Measurements from ENCODE around the gene ZNF668.
"Not testable (repeated sequence)": the region's sequence is repeated elsewhere in the genome, so short reads cannot be mapped to it uniquely, and the experiment has no call there.

The ZNF668 gene

GRCh38 chr16:31100876-31101641, 27.0 kb upstream of the ZNF668 start:
- not testable (repeated sequence) for DNase-seq (ENCODE audit: low read depth in 4 of 4, low spot score in 1 of 4)

GRCh38 chr16:31099860-31100638, 26.0 kb upstream of the ZNF668 start:
- DNase-seq (ENCODE audit: low read depth in 4 of 4, low spot score in 1 of 4) = no peak

- peak; percentile 77 to 89 (median 80) for DNase-seq (ENCODE audit: low read depth in 4 of 4, low spot score in 1 of 4)
Observed at GRCh38 chr16:31094424-31095120, 20.5 kb upstream of the ZNF668 start, which contains the start of gene VKORC1. Gene VKORC1, minus strand, starts transcription at chr16:31094797. Its CDS starts 68 bp downstream, at chr16:31094729.

GRCh38 chr16:31094088-31094423, 20.0 kb upstream of the ZNF668 start:
- DNase-seq (ENCODE audit: low read depth in 4 of 4, low spot score in 1 of 4) = no peak

GRCh38 chr16:31093132-31093703, 19.2 kb upstream of the ZNF668 start:
- DNase-seq (ENCODE audit: low read depth in 4 of 4, low spot score in 1 of 4) = no peak

GRCh38 chr16:31092330-31092729, 18.3 kb upstream of the ZNF668 start:
- no peak for DNase-seq (ENCODE audit: low read depth in 4 of 4, low spot score in 1 of 4)

- DNase-seq (ENCODE audit: low read depth in 4 of 4, low spot score in 1 of 4) = no peak
Observed at GRCh38 chr16:31090540-31090939, 16.5 kb upstream of the ZNF668 start.

- DNase-seq (ENCODE audit: low read depth in 4 of 4, low spot score in 1 of 4) = no peak
Observed at GRCh38 chr16:31089199-31089598, 15.2 kb upstream of the ZNF668 start.

GRCh38 chr16:31088459-31089183, 14.6 kb upstream of the ZNF668 start, which contains the start of gene PRSS53:
Gene PRSS53, minus strand, starts transcription at chr16:31088943. Its CDS starts 134 bp downstream, at chr16:31088809.
- DNase-seq (ENCODE audit: low read depth in 4 of 4, low spot score in 1 of 4) = no peak

- DNase-seq (ENCODE audit: low read depth in 4 of 4, low spot score in 1 of 4) = no peak
Observed at GRCh38 chr16:31087971-31088370, 13.9 kb upstream of the ZNF668 start.

- DNase-seq (ENCODE audit: low read depth in 4 of 4, low spot score in 1 of 4) = no peak
Observed at GRCh38 chr16:31087481-31087880, 13.4 kb upstream of the ZNF668 start.

GRCh38 chr16:31086629-31086906, 12.5 kb upstream of the ZNF668 start:
- no peak for DNase-seq (ENCODE audit: low read depth in 4 of 4, low spot score in 1 of 4)

GRCh38 chr16:31085873-31086628, 12.0 kb upstream of the ZNF668 start:
- no peak for DNase-seq (ENCODE audit: low read depth in 4 of 4, low spot score in 1 of 4)

- no peak for DNase-seq (ENCODE audit: low read depth in 4 of 4, low spot score in 1 of 4)
Observed at GRCh38 chr16:31085411-31085810, 11.4 kb upstream of the ZNF668 start.

- DNase-seq (ENCODE audit: low read depth in 4 of 4, low spot score in 1 of 4) = no peak
Observed at GRCh38 chr16:31084584-31085302, 10.7 kb upstream of the ZNF668 start.

- no peak for DNase-seq (ENCODE audit: low read depth in 4 of 4, low spot score in 1 of 4)
Observed at GRCh38 chr16:31083981-31084380, 9.9 kb upstream of the ZNF668 start.

- DNase-seq (ENCODE audit: low read depth in 4 of 4, low spot score in 1 of 4) = no peak
Observed at GRCh38 chr16:31083556-31083955, 9.5 kb upstream of the ZNF668 start.

- DNase-seq (ENCODE audit: low read depth in 4 of 4, low spot score in 1 of 4) = no peak
Observed at GRCh38 chr16:31083081-31083480, 9.0 kb upstream of the ZNF668 start.

- no peak for DNase-seq (ENCODE audit: low read depth in 4 of 4, low spot score in 1 of 4)
Observed at GRCh38 chr16:31082368-31083045, 8.5 kb upstream of the ZNF668 start.

Data from stimulated activated CD4-positive, alpha-beta T cell treated with anti-CD3 and anti-CD28 coated beads, Interleukin-1b, Interleukin-23, amount 100 ng/mL, for 24 hours (primary cell).